Coronary artery (tissue), 2 donors: ENCODE data around the gene PRB4.
"Not testable (repeated sequence)": the region's sequence is repeated elsewhere in the genome, so short reads cannot be mapped to it uniquely, and the experiment has no call there.

ENCODE experiments used
- DNase-seq: peaks from one replicate; pipeline ENCODE4 v3.0.0-alpha.2; 2017; ENCODE audit warnings: low spot score
- H3K27ac ChIP-seq, 2 donors: fragments of 200-600 bp; sonication (generic); one replicate each; pipeline ENCODE4 v1.5.1; 2016 to 2019
- H3K4me3 ChIP-seq: fragments of 200-600 bp; sonication (generic); 2 replicates; pipeline ENCODE4 v1.5.1; 2016; ENCODE audit warnings: mild to moderate bottlenecking, moderate library complexity
- CTCF ChIP-seq: fragments of 200-600 bp; sonication (generic); IDR thresholded peaks from one replicate; pipeline ENCODE4 v1.5.1; 2019; ENCODE audit warnings: antibody characterized with exemption

The PRB4 gene

DNA sequence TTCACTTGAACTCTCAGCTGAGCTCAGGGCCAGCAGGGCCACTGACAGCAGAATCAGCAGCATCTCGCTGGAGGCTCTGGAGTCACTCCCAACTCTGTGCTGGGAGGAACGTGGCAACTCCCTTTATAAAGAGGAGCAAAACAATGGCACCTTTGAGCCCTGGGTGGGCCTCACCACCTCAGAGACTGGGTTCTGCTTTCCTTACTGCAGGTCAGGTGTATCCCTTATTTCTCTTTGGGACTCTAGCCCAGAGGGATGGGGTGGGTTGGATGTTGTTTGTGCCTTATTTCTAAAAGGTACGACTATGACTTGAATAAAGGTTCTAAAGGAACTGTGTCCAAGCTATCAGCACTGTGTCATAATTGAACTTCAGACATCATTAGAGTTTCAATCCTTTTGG lies at the start of gene PRB4:
TSS of gene PRB4 (minus strand) at position 101 of the 400 bp plus-strand sequence. CDS start at position 63, 38 bp downstream.
- Histone ChIP-seq H3K4me3 (no peak within 1 kb of the TSS), H3K27ac (no peak within 1 kb of the TSS)
- DNase-seq = no peak
- no peak for TF ChIP-seq CTCF

GRCh38 chr12:11351736-11352135 lies 41.5 kb upstream of the PRB4 start:
- not testable (repeated sequence) for H3K27ac ChIP-seq, H3K4me3 ChIP-seq, DNase-seq

DNA sequence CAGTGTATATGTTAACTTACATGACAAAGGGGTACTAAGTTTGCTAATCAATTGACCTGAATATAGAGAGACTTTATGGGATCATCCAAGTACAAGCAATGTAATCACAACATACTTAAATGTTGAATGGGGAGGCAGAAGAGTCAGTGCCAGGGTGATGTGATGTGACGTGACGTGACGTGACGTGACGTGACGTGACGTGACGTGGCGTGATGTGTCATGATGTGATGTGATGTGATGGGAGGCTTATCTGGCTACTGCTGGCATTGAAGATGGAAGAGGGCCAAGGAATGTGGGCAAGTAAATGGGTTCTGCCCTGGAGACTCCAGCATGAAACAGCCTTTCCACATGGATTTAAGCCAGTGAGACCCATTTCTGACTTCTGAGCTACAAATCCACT lies 38.2 kb upstream of the PRB4 start:
- TF ChIP-seq CTCF = no peak
- H3K4me3 ChIP-seq = no peak overlapping the region
- no peak overlapping the region for H3K27ac ChIP-seq
- no peak for DNase-seq

DNA sequence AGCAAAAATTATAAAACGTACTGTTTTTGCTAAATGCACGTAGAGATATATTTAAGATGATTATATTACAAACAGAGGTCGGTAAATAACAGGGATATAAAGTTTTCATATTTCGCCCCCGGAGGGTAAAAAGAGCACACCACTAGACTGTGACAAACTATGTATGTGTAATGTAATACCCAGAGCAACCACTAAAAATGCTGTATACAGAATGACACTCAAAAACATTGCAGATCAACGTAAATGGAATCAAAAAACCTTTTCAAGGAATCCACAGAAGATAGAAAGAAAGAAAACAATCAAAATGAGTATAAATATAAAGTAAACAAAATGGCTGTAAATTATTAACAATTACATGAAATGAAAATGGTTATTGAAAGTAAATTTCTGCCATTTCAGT lies 37.6 kb upstream of the PRB4 start:
- Histone ChIP-seq H3K27ac (no peak overlapping the region), H3K4me3 (no peak overlapping the region)
- TF ChIP-seq CTCF = no peak
- DNase-seq = no peak

DNA sequence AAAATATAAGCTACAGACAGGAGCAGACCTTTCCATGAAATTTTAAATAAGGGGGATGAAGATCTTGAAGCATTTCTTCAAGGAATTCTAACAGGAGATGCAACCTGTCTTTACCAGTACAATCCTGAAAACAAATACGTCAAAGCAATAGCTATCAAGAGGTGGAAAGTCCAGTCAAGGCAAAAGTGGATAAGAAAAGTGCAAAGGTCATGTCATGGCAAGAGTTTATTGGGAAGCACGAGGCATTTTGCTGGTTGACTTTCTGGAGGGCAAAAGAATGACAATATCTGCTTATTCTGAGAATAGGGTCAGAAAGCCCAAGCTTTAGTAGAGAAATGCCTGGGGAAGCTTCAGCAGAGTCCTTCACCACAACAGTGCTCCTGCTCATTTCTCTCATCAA lies 34.3 kb upstream of the PRB4 start:
- Histone ChIP-seq H3K4me3 (no peak overlapping the region), H3K27ac (no peak overlapping the region)
- no peak for DNase-seq
- TF ChIP-seq CTCF = no peak

DNA sequence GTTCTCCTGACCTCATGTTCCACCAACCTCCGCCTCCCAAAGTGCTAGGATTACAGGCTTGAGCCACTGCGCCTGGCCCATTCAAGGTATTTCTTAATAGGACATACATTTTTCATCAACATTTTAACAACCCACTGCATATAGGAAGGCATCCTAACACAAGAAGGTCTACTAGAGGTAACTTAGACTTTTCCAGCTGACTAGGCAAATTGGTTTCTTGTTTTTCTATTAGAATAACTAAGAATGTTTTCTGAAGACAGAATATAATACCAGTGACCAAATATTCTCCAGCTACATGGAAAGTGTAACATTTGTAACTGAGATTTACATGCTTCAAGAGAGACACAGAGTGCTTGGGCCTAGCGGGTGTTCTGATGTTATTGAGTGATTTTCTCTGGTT lies 14.2 kb upstream of the PRB4 start:
- H3K27ac ChIP-seq = no peak overlapping the region
- no peak for TF ChIP-seq CTCF
- DNase-seq = no peak
- H3K4me3 ChIP-seq = no peak overlapping the region

GRCh38 chr12:11321980-11322379 lies 11.7 kb upstream of the PRB4 start:
- no peak for DNase-seq
- no peak for TF ChIP-seq CTCF
- H3K27ac ChIP-seq = no peak overlapping the region
- no peak overlapping the region for H3K4me3 ChIP-seq

DNA sequence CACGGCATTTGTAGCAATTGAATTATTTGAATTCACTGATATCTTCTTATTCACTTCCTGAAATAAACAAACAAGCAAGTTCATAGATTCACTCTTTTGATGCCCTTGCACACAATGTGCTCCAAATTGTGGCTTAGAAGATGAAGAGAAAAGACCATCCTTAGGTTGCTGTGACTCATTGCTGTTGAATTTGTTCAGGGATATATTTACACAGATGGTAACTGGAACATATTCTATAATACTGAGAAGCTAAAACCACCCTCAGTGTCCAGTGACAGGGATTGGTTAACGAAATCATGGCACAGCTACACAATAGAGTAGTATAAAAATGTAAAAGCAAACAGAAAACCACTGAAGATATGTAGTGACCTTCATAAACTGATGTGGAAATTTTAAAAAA lies 3.1 kb downstream of the PRB4 start:
- H3K27ac ChIP-seq = no peak overlapping the region
- DNase-seq = no peak
- H3K4me3 ChIP-seq = no peak overlapping the region
- TF ChIP-seq CTCF = no peak
